Caco-2 (cell line): ENCODE data around the gene SH3RF2. TPM values are rescaled to one million over a fixed set of nuclear protein-coding genes. Genes with fewer than 3 reads are reported as not detected.

Experiments used
- BruUV-seq: library from RNA; stranded (reverse); fragments of 400-500 nt; replicated peaks from 2 replicates; lab custom pipeline; 2021; lab: Mats Ljungman, UMichigan
- CTCF ChIA-PET: fragments of 300-600 bp; sonication (Branson Sonifier 250); formaldehyde crosslinking; loops from one replicate; lab custom pipeline; 2022; ENCODE audit warnings: antibody characterized with exemption; lab: Charles Lee
- POLR2A ChIA-PET: fragments of 300-600 bp; sonication (Branson Sonifier 250); formaldehyde crosslinking; loops from one replicate; lab custom pipeline; 2022; ENCODE audit warnings: antibody characterized with exemption; lab: Charles Lee
- DNase-seq, 2 experiments: peaks; one replicate each; pipeline versions ENCODE4 v3.0.0 to v3.0.0-alpha.2; 2020 to 2022
- H3K27me3 ChIP-seq: replicated peaks from 2 replicates; pipeline ENCODE4 v1.6.0; 2011; ENCODE audit warnings: low read length; ENCODE audit not compliant: control insufficient read depth, insufficient read depth
- H3K36me3 ChIP-seq: 2 replicates; pipeline ENCODE4 v1.5.1; 2011; ENCODE audit warnings: low read length; ENCODE audit not compliant: control insufficient read depth, insufficient read depth
- H3K4me1 ChIP-seq: fragments of 250-450 bp; sonication (Bioruptor Pico); 2 replicates; pipeline ENCODE4 v1.5.1; 2020; ENCODE audit warnings: mild to moderate bottlenecking
- H3K4me3 ChIP-seq: 2 replicates; pipeline ENCODE4 v1.5.1; 2011; ENCODE audit warnings: low read depth, mild to moderate bottlenecking, control low read depth, low read length
- H3K9me3 ChIP-seq: fragments of 250-450 bp; sonication (Bioruptor Pico); 2 replicates; pipeline ENCODE4 v1.5.1; 2020; ENCODE audit warnings: mild to moderate bottlenecking, moderate library complexity
- H3K27ac Mint-ChIP-seq: one replicate; pipeline ENCODE4 v1.8.0; 2022; ENCODE audit warnings: mixed read lengths; ENCODE audit not compliant: unreplicated experiment
- H3K27me3 Mint-ChIP-seq: one replicate; pipeline ENCODE4 v1.8.0; 2022; ENCODE audit warnings: mixed read lengths; ENCODE audit not compliant: insufficient read depth, unreplicated experiment
- H3K36me3 Mint-ChIP-seq: one replicate; pipeline ENCODE4 v1.8.0; 2022; ENCODE audit warnings: mild to moderate bottlenecking, mixed read lengths; ENCODE audit not compliant: insufficient read depth, unreplicated experiment
- H3K4me1 Mint-ChIP-seq: one replicate; pipeline ENCODE4 v1.8.0; 2022; ENCODE audit warnings: low read depth, mixed read lengths; ENCODE audit not compliant: unreplicated experiment
- H3K4me3 Mint-ChIP-seq: one replicate; pipeline ENCODE4 v1.8.0; 2022; ENCODE audit warnings: mild to moderate bottlenecking, moderate library complexity, mixed read lengths; ENCODE audit not compliant: unreplicated experiment
- H3K9me3 Mint-ChIP-seq: one replicate; pipeline ENCODE4 v1.8.0; 2022; ENCODE audit warnings: mixed read lengths; ENCODE audit not compliant: unreplicated experiment
- intact Hi-C: fragments of 100-400 bp; cut with micrococcal nuclease; formaldehyde crosslinking; loops from one replicate; pipeline ENCODE4 v1.10.0; 2022; ENCODE audit not compliant: unreplicated experiment
- total RNA-seq: library from RNA; stranded (reverse); gene quantifications from 2 replicates; pipeline ENCODE4 v1.2.3, GENCODE V29; 2022
- TF ChIP-seq, protein P1 (sequence below), 2 experiments: fragments of 200-600 bp in 1 of 2; IDR thresholded peaks; 1 replicate in 1 of 2; 2 replicates in 1 of 2; pipeline versions ENCODE4 v1.5.1 to v1.8.0; 2011 to 2022; ENCODE audit warnings: antibody characterized with exemption in 1 of 2, control low read depth in 1 of 2, inconsistent platforms in 1 of 2, low read depth in 1 of 2, low read length in 1 of 2, mild to moderate bottlenecking in 1 of 2, moderate library complexity in 1 of 2; ENCODE audit not compliant: insufficient read depth in 1 of 2, severe bottlenecking in 1 of 2, unreplicated experiment in 1 of 2

Gene SH3RF2
- total RNA-seq, 1 experiment from 2014 or later = 49.4 TPM

GRCh38 chr5:146081556-146081955 lies 145.2 kb downstream of the SH3RF2 start:
- ChIA-PET CTCF (no interaction called here), POLR2A (no interaction called here)
- Histone ChIP-seq H3K27me3 (no peaks in the 10 kb centered on the region), H3K4me1 (no peaks in the 10 kb centered on the region), H3K4me3 (no peak overlapping the region), H3K9me3 (no peaks in the 10 kb centered on the region), H3K36me3 (no peaks in the 10 kb centered on the region)
- H3K36me3 Mint-ChIP-seq = no peaks in the 10 kb centered on the region
- no TSS peak for BruUV-seq
- TF ChIP-seq, protein P1, sequence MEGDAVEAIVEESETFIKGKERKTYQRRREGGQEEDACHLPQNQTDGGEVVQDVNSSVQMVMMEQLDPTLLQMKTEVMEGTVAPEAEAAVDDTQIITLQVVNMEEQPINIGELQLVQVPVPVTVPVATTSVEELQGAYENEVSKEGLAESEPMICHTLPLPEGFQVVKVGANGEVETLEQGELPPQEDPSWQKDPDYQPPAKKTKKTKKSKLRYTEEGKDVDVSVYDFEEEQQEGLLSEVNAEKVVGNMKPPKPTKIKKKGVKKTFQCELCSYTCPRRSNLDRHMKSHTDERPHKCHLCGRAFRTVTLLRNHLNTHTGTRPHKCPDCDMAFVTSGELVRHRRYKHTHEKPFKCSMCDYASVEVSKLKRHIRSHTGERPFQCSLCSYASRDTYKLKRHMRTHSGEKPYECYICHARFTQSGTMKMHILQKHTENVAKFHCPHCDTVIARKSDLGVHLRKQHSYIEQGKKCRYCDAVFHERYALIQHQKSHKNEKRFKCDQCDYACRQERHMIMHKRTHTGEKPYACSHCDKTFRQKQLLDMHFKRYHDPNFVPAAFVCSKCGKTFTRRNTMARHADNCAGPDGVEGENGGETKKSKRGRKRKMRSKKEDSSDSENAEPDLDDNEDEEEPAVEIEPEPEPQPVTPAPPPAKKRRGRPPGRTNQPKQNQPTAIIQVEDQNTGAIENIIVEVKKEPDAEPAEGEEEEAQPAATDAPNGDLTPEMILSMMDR (IDR thresholded peaks at IDR 0.05; ENCODE audit: insufficient read depth in 1 of 2, low read depth in 1 of 2, low read length in 1 of 2, severe bottlenecking in 1 of 2, unreplicated experiment in 1 of 2) = no peak
- H3K4me1 Mint-ChIP-seq = no peaks in the 10 kb centered on the region
- no peaks in the 10 kb centered on the region for H3K27me3 Mint-ChIP-seq
- no peaks in the 10 kb centered on the region for H3K9me3 Mint-ChIP-seq
- intact Hi-C loops = no loop called here
- no peak overlapping the region for H3K4me3 Mint-ChIP-seq
- DNase-seq = no peak
- H3K27ac Mint-ChIP-seq = no peak overlapping the region

DNA sequence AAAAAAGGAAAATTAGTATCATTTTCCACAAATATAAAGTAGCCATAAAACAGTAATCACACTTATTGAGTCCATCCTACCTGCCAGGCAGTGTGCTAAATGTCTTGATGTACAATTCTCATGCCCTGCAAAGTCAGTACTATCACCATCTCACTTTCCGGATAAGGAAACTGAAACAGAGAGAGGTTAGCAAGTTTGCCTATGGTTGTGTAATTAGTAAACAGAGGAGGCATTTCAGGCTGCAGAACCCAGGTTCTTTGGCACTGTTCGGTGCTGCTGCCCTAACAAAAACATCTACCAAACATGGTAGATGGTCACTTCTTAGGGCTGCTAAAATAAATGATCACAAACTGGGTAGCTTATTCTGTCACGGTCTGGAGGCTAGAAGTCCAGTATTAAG lies 146.4 kb downstream of the SH3RF2 start:
- Histone ChIP-seq H3K27me3 (no peaks in the 10 kb centered on the region), H3K4me3 (no peak overlapping the region), H3K9me3 (no peaks in the 10 kb centered on the region), H3K4me1 (no peaks in the 10 kb centered on the region), H3K36me3 (no peaks in the 10 kb centered on the region)
- intact Hi-C loops = no loop called here
- TF ChIP-seq, protein P1 (IDR thresholded peaks at IDR 0.05; ENCODE audit: insufficient read depth in 1 of 2, low read depth in 1 of 2, low read length in 1 of 2, severe bottlenecking in 1 of 2, unreplicated experiment in 1 of 2) = no peak
- DNase-seq = no peak
- Mint-ChIP-seq H3K4me1 (no peaks in the 10 kb centered on the region), H3K27me3 (no peaks in the 10 kb centered on the region), H3K9me3 (no peaks in the 10 kb centered on the region), H3K4me3 (no peak overlapping the region), H3K36me3 (no peaks in the 10 kb centered on the region), H3K27ac (no peak overlapping the region)
- BruUV-seq = no TSS peak
- CTCF ChIA-PET = no interaction called here
- POLR2A ChIA-PET = no interaction called here

DNA sequence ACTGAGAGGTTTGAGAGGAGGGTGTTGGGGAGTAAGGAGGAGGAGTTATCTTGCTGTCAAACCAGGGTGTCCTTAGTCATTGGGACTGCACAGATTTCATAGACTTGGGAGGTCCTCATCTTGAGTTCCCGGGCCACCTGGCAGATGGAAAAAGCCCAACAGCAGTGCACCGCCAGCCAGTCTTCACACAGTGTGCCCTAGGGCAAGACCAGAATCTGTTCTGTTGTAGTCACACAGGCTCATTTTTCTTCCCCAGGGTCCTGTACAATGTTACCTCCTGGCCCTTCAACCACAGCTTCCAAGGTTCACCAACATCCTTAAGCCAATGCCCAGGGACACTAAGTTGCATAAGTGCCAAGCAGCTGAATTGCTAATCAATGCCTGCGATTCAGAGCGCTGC lies 148.0 kb downstream of the SH3RF2 start:
- POLR2A ChIA-PET = no interaction called here
- Histone ChIP-seq H3K4me3 (no peak overlapping the region), H3K4me1 (no peaks in the 10 kb centered on the region), H3K9me3 (no peaks in the 10 kb centered on the region), H3K36me3 (no peaks in the 10 kb centered on the region), H3K27me3 (no peaks in the 10 kb centered on the region)
- BruUV-seq = no TSS peak
- H3K27me3 Mint-ChIP-seq = no peaks in the 10 kb centered on the region
- no peak for DNase-seq
- TF ChIP-seq, protein P1 (IDR thresholded peaks at IDR 0.05; ENCODE audit: insufficient read depth in 1 of 2, low read depth in 1 of 2, low read length in 1 of 2, severe bottlenecking in 1 of 2, unreplicated experiment in 1 of 2) = no peak
- CTCF ChIA-PET = no interaction called here
- no peaks in the 10 kb centered on the region for H3K9me3 Mint-ChIP-seq
- H3K27ac Mint-ChIP-seq = no peak overlapping the region
- no peak overlapping the region for H3K4me3 Mint-ChIP-seq
- intact Hi-C loops = no loop called here
- H3K36me3 Mint-ChIP-seq = no peaks in the 10 kb centered on the region
- H3K4me1 Mint-ChIP-seq = no peaks in the 10 kb centered on the region
